Fibroblast of gingiva (primary cell): ENCODE data around the gene PCDHGA12.
"Not testable (repeated sequence)": the region's sequence is repeated elsewhere in the genome, so short reads cannot be mapped to it uniquely, and the experiment has no call there.

Experiments used
- DNase-seq: peaks from one replicate; pipeline ENCODE4 v3.0.0-alpha.2; 2011; ENCODE audit warnings: low read depth

The PCDHGA12 gene

GRCh38 chr5:141407790-141408505, 22.4 kb upstream of the PCDHGA12 start, which contains the start of gene PCDHGB6:
Gene PCDHGB6 (plus strand): TSS chr5:141408021. CDS start chr5:141408203, 182 bp downstream.
- peak; percentile 26 for DNase-seq

- no peak for DNase-seq
These were observed 20.6 kb upstream of the PCDHGA12 start for GRCh38 chr5:141409598-141410306.

DNA sequence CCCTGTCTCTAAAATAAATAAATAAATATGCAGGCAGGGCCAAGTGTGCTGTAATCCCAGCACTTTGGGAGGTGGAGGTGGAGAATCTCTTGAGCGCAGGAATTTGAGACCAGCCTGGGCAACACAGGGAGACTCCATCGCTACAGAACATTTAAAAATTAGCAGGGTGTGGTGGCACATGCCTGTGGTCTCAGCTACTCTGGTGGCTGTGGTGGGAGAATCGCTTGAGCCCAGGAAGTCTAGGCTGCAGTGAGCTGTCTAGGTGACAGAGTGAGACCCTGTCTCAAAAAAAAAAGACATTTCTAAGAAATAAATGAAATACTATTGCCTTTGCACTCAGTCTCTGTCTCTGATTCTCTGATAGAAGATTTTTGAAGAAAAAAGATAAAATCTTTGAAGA, 18.7 kb upstream of the PCDHGA12 start:
- no peak for DNase-seq

- DNase-seq: peak; percentile 67
These were observed 17.3 kb upstream of the PCDHGA12 start, which contains the start of gene PCDHGA10 for GRCh38 chr5:141412854-141413539. Gene PCDHGA10 (plus strand): TSS chr5:141412987. CDS start chr5:141413176, 189 bp downstream.

- DNase-seq: no peak
These were observed 16.7 kb upstream of the PCDHGA12 start for GRCh38 chr5:141413540-141414069.

- DNase-seq: not testable (repeated sequence)
These were observed 15.6 kb upstream of the PCDHGA12 start for GRCh38 chr5:141414548-141415274.

DNA sequence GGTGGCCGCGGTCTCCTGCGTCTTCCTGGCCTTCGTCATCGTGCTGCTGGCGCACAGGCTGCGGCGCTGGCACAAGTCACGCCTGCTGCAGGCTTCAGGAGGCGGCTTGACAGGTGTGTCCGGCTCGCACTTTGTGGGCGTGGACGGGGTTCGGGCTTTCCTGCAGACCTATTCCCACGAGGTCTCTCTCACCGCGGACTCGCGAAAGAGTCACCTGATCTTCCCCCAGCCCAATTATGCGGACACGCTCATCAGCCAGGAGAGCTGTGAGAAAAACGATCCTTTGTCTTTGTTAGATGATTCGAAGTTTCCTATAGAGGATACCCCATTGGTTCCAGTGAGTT, 15.1 kb upstream of the PCDHGA12 start:
- DNase-seq: not testable (repeated sequence)

GRCh38 chr5:141417494-141418172, 12.7 kb upstream of the PCDHGA12 start, which contains the start of gene PCDHGB7:
Gene PCDHGB7 (plus strand): TSS chr5:141417677. CDS start chr5:141417860, 183 bp downstream.
- peak; percentile 75 for DNase-seq

GRCh38 chr5:141419074-141419880, 11.0 kb upstream of the PCDHGA12 start:
- DNase-seq: no peak

GRCh38 chr5:141420855-141421488, 9.3 kb upstream of the PCDHGA12 start, which contains the start of gene PCDHGA11:
Gene PCDHGA11 (plus strand): TSS chr5:141421051. CDS start chr5:141421228, 177 bp downstream.
- peak; percentile 36 for DNase-seq

DNA sequence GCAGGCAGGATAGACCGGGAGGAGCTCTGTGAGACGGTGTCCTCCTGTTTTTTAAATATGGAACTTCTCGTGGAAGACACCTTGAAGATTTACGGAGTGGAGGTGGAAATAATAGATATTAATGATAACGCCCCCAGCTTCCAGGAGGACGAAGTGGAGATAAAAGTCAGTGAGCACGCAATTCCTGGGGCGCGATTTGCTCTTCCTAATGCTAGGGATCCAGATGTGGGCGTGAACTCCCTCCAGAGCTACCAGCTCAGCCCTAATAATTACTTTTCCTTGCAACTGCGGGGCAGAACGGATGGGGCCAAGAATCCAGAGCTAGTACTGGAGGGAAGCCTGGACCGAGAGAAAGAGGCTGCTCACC, 8.8 kb upstream of the PCDHGA12 start:
- no peak for DNase-seq

- DNase-seq: no peak
These were observed 7.5 kb upstream of the PCDHGA12 start for GRCh38 chr5:141422742-141423291.

DNA sequence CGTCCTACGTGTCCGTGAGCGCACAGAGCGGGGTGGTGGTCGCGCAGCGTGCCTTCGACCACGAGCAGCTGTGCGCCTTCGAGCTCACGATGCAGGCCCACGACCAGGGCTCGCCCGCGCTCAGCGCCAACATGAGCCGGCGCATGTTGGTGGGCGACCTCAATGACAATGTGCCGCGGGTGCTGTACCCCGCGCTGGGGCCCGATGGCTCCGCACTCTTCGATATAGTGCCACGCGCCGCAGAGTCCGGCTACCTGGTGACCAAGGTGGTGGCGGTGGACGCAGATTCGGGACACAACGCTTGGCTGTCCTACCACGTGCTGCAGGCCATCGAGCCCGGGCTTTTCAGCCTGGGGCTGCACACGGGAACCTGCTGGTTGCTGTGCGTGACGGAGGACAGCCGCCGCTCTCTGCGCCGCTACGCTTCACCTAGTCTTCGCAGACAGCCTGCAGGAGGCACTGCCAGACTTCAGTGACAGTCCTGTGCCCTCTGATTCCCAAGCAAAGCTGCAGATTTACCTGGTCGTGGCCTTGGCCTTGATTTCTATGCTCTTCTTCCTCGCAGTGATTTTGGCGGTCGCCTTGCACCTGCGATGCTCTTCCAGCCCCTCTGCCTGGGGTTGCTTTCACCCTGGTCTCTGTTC, 2.4 kb upstream of the PCDHGA12 start:
- no peak for DNase-seq

DNA sequence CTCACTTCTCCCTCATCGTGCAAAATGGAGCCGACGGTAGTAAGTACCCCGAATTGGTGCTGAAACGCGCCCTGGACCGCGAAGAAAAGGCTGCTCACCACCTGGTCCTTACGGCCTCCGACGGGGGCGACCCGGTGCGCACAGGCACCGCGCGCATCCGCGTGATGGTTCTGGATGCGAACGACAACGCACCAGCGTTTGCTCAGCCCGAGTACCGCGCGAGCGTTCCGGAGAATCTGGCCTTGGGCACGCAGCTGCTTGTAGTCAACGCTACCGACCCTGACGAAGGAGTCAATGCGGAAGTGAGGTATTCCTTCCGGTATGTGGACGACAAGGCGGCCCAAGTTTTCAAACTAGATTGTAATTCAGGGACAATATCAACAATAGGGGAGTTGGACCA, 979 bp downstream of the PCDHGA12 start:
- no peak for DNase-seq

- not testable (repeated sequence) for DNase-seq
These were observed 2.0 kb downstream of the PCDHGA12 start for GRCh38 chr5:141432308-141432707.

DNA sequence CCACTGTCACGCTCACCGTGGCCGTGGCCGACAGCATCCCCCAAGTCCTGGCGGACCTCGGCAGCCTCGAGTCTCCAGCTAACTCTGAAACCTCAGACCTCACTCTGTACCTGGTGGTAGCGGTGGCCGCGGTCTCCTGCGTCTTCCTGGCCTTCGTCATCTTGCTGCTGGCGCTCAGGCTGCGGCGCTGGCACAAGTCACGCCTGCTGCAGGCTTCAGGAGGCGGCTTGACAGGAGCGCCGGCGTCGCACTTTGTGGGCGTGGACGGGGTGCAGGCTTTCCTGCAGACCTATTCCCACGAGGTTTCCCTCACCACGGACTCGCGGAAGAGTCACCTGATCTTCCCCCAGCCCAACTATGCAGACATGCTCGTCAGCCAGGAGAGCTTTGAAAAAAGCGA, 2.4 kb downstream of the PCDHGA12 start:
- DNase-seq: not testable (repeated sequence)

- no peak for DNase-seq
These were observed 3.7 kb downstream of the PCDHGA12 start for GRCh38 chr5:141434006-141434405.

- no peak for DNase-seq
These were observed 6.9 kb downstream of the PCDHGA12 start for GRCh38 chr5:141437221-141437620.
